ENCODE measurements around the gene CLRN2.
A peak's percentile ranks its signal among the peaks of the same experiment; 100 is the strongest.
"Not testable (repeated sequence)": the region's sequence is repeated elsewhere in the genome, so short reads cannot be mapped to it uniquely, and the experiment has no call there.

The CLRN2 gene

GRCh38 chr4:17528551-17529165 is 13.7 kb downstream of the CLRN2 start:
- no peak overlapping the region for H3K27ac ChIP-seq
- TF ChIP-seq CTCF (conservative IDR thresholded peaks at IDR 0.05) (no peak), ZFX (IDR thresholded peaks at IDR 0.05) (no peak)

- TF ChIP-seq CTCF (conservative IDR thresholded peaks at IDR 0.05) = no peak
- TF ChIP-seq ZFX (IDR thresholded peaks at IDR 0.05) = no peak
- no peak overlapping the region for H3K27ac ChIP-seq
These were observed 16.7 kb downstream of the CLRN2 start for GRCh38 chr4:17531538-17532285.

- no peak overlapping the region for H3K27ac ChIP-seq
- no peak for TF ChIP-seq ZFX (IDR thresholded peaks at IDR 0.05)
- no peak for TF ChIP-seq CTCF (conservative IDR thresholded peaks at IDR 0.05)
These were observed 19.7 kb downstream of the CLRN2 start for GRCh38 chr4:17534705-17535104.

- no peak overlapping the region for H3K27ac ChIP-seq
- TF ChIP-seq ZFX (IDR thresholded peaks at IDR 0.05) (no peak), CTCF (conservative IDR thresholded peaks at IDR 0.05) (no peak)
These were observed 20.3 kb downstream of the CLRN2 start for GRCh38 chr4:17535242-17535641.

- H3K27ac ChIP-seq = no peak overlapping the region
- TF ChIP-seq CTCF (conservative IDR thresholded peaks at IDR 0.05) = no peak
- TF ChIP-seq ZFX (IDR thresholded peaks at IDR 0.05) = no peak
These were observed 20.9 kb downstream of the CLRN2 start for GRCh38 chr4:17535906-17536305.

GRCh38 chr4:17537060-17537459 is 22.1 kb downstream of the CLRN2 start:
- H3K27ac ChIP-seq = not testable (repeated sequence)

GRCh38 chr4:17544205-17544604 is 29.2 kb downstream of the CLRN2 start:
- TF ChIP-seq ZFX (IDR thresholded peaks at IDR 0.05) (no peak), CTCF (conservative IDR thresholded peaks at IDR 0.05) (no peak)
- H3K27ac ChIP-seq = no peak overlapping the region

- TF ChIP-seq ZFX (IDR thresholded peaks at IDR 0.05) = no peak
- no peak for TF ChIP-seq CTCF (conservative IDR thresholded peaks at IDR 0.05)
These were observed 29.9 kb downstream of the CLRN2 start for GRCh38 chr4:17544831-17545234.

More at GRCh38 chr4:17544831-17545234, 29.9 kb downstream of the CLRN2 start:
- H3K27ac ChIP-seq = peak overlapping the region; percentile 29

All from C4-2B (cell line).